Effector memory CD8-positive, alpha-beta T cell (primary cell): ENCODE measurements around the gene NPEPL1.

ENCODE experiments used
- ATAC-seq: fragments of 150-1000 bp; cut with Tn5 transposase; replicated peaks from 2 replicates; pipeline ENCODE4 v1.10.0; 2021; ENCODE audit warnings: mild to moderate bottlenecking, moderate library complexity
- DNase-seq, 3 experiments: peaks; one replicate each; pipeline ENCODE4 v3.0.0; 2021
- H3K27ac Mint-ChIP-seq, 2 donors: one replicate each; pipeline ENCODE4 v1.8.0; 2022; ENCODE audit warnings: mild to moderate bottlenecking in 2 of 2, mixed read lengths in 2 of 2, moderate library complexity in 2 of 2
- H3K27me3 Mint-ChIP-seq, 2 donors: one replicate each; pipeline ENCODE4 v1.8.0; 2022; ENCODE audit warnings: mixed read lengths in 2 of 2
- H3K36me3 Mint-ChIP-seq: one replicate; pipeline ENCODE4 v1.8.0; 2022; ENCODE audit warnings: mild to moderate bottlenecking, moderate library complexity, mixed read lengths; ENCODE audit not compliant: insufficient read depth
- H3K4me1 Mint-ChIP-seq, 2 donors: one replicate each; pipeline ENCODE4 v1.8.0; 2022; ENCODE audit warnings: low read depth in 2 of 2, mixed read lengths in 2 of 2
- H3K4me3 Mint-ChIP-seq, 2 donors: one replicate each; pipeline ENCODE4 v1.8.0; 2022; ENCODE audit warnings: mild to moderate bottlenecking in 2 of 2, mixed read lengths in 2 of 2, moderate library complexity in 2 of 2
- H3K9me3 Mint-ChIP-seq, 2 donors: one replicate each; pipeline ENCODE4 v1.8.0; 2022; ENCODE audit warnings: mixed read lengths in 2 of 2

The NPEPL1 gene

DNA sequence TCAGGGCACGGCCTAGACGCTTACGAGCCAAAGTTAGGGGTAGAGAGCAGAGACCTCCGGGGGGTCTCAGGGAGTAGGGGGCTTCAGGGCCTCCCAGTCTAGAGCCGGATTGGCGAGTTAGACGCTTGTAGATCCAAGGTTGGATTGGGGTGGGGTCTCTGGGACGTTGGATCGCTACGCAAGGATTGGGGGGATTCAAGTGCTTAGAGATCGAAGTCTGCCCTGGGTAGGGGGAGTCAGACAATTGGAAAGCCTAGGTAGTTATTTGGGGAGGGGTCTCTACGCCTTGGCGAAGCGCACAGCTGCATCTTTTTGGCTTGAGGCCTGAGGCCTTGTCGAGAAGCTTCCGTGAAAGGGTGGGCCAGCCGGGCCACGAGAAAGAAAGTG, 41.0 kb upstream of the NPEPL1 start:
- no peak for ATAC-seq
- peak overlapping the region; percentile 96 to 99 for H3K27ac Mint-ChIP-seq

DNA sequence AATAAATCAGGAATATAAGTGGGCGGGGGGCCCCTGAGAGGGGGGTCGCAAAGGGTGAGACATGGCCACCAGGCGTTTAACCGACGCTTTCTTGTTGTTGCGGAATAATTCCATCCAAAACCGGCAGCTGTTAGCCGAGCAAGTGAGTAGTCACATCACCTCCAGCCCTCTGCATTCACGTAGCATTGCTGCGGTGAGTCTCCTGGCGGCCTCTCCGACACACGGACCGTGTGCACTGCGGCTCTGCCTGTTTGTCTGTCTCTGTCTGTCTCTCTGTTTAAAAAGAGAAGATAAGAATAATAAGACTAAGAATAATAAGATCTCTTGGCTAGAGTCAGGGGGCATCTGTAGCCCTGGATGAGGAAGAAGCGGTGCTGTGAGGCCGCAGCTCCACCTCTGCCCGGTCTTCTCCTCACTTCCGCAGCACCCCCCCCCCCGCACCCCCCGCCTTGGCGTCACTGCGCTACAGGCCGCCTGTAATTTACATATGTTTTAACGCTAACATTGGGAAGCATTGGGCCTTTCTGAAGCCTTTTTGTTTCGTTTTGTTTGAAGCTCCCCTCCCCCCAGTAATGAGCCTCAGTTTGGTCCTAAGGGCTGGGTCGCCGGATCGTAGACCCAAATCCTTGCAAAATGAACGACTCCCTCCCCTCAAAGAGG, 40.5 kb upstream of the NPEPL1 start:
- Mint-ChIP-seq H3K27ac (peak overlapping the region; percentile 96 to 99), H3K27me3 (no peaks in the 10 kb centered on the region), H3K4me3 (peak overlapping the region; percentile 92 to 98), H3K4me1 (peaks cover 33 to 42% of the 10 kb centered on the region in 2 donors), H3K9me3 (no peaks in the 10 kb centered on the region), H3K36me3 (peaks cover 35% of the 10 kb centered on the region)
- ATAC-seq (peak; percentile 61), DNase-seq (peak; percentile 51 to 63 (median 56))

More for the DNA sequence above, 41.0 kb upstream of the NPEPL1 start:
- Mint-ChIP-seq H3K4me3 (peak overlapping the region; percentile 92 to 98), H3K27me3 (no peaks in the 10 kb centered on the region), H3K36me3 (peaks cover 35% of the 10 kb centered on the region), H3K4me1 (peaks cover 29 to 37% of the 10 kb centered on the region in 2 donors), H3K9me3 (no peaks in the 10 kb centered on the region)
- DNase-seq: peak in 2 of 3 experiments; percentile 12 to 13

DNA sequence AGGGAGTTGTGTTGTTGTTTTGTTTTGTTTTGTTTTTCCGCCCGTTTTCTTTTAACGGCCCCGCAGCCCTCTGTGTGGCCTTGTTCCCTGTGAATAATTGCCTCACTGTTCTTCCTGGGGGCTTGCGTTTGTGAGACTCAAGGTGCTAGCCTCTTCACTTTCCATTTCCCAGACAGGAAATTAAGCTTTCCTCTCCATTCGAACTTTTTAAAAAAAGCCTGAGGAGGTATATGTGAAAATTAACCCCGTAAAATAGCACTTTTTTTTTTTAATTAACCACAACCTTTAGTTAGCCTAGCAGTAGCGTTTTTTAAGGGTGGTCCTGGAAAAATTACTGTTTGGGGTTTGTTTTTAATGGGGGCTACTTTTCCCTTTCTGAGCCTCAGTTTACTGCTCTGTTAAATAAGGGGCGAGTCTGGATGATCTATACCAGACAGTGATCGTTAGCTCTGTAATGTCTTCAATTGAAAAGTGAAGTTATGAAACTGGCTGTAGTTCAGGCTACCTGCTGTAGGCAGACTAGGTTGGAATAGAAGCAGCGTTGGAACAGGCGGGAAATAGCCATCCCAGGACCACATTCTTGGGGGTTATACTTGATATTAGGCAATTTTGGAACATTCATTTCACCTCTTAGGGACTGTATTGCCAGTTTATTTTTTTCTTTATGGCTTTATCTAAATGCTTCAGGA, 39.9 kb upstream of the NPEPL1 start:
- DNase-seq (peak in 2 of 3 experiments; percentile 7 to 17), ATAC-seq (peak; percentile 30)
- peaks cover 39 to 49% of the 10 kb centered on the region in 2 donors for H3K4me1 Mint-ChIP-seq
- no peaks in the 10 kb centered on the region for H3K9me3 Mint-ChIP-seq
- peak overlapping the region; percentile 92 to 98 for H3K4me3 Mint-ChIP-seq
- peak overlapping the region; percentile 96 to 99 for H3K27ac Mint-ChIP-seq
- H3K27me3 Mint-ChIP-seq: no peaks in the 10 kb centered on the region
- H3K36me3 Mint-ChIP-seq: peaks cover 40% of the 10 kb centered on the region

DNA sequence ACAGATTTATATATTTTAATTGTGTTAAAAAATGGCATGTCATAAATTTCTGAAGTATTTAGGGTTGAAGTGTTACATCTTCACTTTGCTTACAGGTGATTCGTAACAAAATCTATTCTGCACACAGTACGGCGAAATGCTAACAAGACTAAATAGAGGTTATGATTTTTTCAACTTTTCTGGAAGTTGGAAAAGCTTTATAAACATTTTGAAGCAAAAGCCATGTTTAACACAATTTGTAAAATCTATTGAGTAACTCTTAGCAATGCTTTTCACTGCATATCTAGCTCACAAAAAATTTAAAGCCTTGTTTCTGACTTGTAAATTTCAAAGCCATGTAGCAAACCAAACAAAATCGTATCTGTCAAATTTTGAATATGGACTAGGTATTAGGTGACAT, 38.3 kb upstream of the NPEPL1 start:
- Mint-ChIP-seq H3K9me3 (no peaks in the 10 kb centered on the region), H3K4me1 (peaks cover 43 to 54% of the 10 kb centered on the region in 2 donors), H3K36me3 (peaks cover 42% of the 10 kb centered on the region), H3K4me3 (no peak overlapping the region), H3K27ac (no peak overlapping the region), H3K27me3 (no peaks in the 10 kb centered on the region)
- DNase-seq: no peak
- no peak for ATAC-seq

DNA sequence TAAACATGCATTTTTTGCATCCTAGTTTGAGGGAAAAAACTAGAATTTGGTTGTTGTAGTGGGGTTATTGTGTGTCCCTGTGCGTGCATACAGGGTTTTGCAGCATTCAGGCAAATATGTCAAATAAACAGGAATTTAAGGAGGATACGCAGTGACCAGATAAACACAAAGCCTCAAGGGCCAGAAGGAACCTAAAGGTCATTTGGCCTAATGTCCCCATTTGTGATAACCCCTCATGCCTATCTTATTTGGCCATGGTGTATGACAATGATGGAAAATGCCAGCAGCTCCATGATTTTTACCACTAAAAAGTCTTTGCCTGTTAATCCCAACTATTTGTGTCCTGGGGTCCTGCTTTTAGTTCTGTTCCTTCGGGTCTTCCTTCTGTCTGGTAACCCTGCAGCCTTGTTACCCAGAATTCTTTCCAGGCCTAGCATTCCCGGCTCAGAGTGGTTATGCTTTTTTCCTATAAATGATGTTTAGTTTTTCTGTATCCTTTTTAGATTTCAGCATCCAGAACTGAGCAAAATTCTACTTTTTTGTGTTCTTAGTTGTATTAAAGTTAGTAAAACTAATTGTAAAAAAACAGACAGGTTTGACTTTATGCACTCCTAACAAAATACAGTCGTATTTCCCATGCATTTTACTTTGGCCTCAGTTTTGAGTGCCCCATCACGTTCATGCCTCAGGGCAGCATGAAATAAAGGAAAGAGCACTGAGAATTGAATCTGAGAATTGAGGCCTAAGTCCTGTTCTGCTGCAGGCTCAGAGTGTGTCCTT, 37.1 kb upstream of the NPEPL1 start:
- H3K4me3 Mint-ChIP-seq: no peak overlapping the region
- no peaks in the 10 kb centered on the region for H3K27me3 Mint-ChIP-seq
- H3K4me1 Mint-ChIP-seq: peaks cover 49 to 66% of the 10 kb centered on the region in 2 donors
- ATAC-seq: no peak
- H3K27ac Mint-ChIP-seq: peak overlapping the region; percentile 69 to 83
- peaks cover 47% of the 10 kb centered on the region for H3K36me3 Mint-ChIP-seq
- DNase-seq: no peak
- H3K9me3 Mint-ChIP-seq: no peaks in the 10 kb centered on the region

DNA sequence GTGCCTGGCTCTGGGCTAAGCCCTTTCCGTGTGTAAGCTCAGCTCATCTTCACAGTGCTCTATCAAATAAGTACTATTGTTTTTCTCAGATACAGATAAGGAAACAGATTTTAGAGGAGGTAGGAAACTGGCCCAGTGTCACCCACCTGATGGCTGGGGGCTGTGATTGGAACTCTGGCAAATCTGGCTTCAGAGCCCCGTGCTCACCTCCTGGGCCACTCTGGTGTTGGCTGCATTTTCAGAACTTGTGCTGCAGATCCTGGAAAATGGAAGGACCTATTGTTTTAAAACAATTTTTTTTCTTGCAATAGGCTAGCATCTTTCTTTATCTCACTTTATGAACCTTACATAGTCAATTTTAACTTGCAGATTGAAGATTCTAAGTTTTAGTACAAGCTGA, 35.8 kb upstream of the NPEPL1 start:
- peak overlapping the region; percentile 72 to 83 for H3K27ac Mint-ChIP-seq

DNA sequence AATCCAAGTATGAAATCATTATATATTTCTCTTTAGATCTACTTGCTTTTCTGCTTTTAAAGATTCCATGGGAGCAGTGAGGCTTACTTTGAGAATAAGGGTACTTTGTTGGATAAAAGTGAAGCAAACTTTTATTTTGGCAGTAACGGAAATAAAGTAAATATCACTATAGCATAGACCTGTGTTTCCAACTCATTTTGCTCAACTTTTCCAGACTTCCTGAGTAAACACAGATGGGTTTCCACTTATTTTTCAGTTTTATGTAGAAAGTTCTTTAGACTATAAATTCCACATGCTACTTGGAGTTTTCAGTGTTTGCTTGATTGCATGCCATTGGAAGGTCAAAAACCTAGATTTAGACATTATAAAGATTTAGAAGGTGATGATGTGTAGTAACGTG, 35.3 kb upstream of the NPEPL1 start:
- Mint-ChIP-seq H3K27me3 (no peaks in the 10 kb centered on the region), H3K36me3 (peaks cover 44% of the 10 kb centered on the region), H3K4me1 (peaks cover 52 to 70% of the 10 kb centered on the region in 2 donors), H3K4me3 (peak overlapping the region; percentile 1 to 49), H3K9me3 (no peaks in the 10 kb centered on the region), H3K27ac (peak overlapping the region; percentile 1 to 83)
- ATAC-seq (no peak), DNase-seq (no peak)

More for the DNA sequence above, 35.8 kb upstream of the NPEPL1 start:
- Mint-ChIP-seq H3K27me3 (no peaks in the 10 kb centered on the region), H3K4me3 (peak overlapping the region; percentile 23 to 49), H3K36me3 (peaks cover 45% of the 10 kb centered on the region), H3K4me1 (peaks cover 48 to 65% of the 10 kb centered on the region in 2 donors), H3K9me3 (no peaks in the 10 kb centered on the region)
- DNase-seq (no peak), ATAC-seq (no peak)

DNA sequence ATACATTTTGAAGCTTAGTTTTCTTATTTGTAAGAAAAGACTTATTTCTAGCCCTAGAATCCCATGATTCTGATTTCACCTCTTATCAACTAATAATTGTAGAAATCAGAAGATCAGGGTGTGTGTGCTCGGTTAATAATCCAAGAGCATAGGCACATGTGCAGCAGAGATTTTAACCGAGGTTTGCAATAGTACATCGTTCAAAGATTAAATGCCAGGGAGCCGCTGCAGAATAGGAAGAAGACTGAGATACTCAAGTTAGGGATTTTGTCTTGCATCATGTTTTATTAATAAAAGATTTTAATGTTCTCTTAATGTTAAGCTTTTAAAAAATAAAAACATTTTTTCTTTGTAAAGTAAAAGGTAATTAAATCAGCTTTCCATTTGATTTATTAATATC, 34.6 kb upstream of the NPEPL1 start:
- H3K4me1 Mint-ChIP-seq: peaks cover 51 to 65% of the 10 kb centered on the region in 2 donors
- H3K36me3 Mint-ChIP-seq: peaks cover 36% of the 10 kb centered on the region
- H3K9me3 Mint-ChIP-seq: no peaks in the 10 kb centered on the region
- no peak for ATAC-seq
- DNase-seq: no peak
- H3K27ac Mint-ChIP-seq: peak overlapping the region; percentile 1 to 83
- H3K27me3 Mint-ChIP-seq: no peaks in the 10 kb centered on the region
- H3K4me3 Mint-ChIP-seq: peak overlapping the region in 1 of 2 donors; percentile 1

DNA sequence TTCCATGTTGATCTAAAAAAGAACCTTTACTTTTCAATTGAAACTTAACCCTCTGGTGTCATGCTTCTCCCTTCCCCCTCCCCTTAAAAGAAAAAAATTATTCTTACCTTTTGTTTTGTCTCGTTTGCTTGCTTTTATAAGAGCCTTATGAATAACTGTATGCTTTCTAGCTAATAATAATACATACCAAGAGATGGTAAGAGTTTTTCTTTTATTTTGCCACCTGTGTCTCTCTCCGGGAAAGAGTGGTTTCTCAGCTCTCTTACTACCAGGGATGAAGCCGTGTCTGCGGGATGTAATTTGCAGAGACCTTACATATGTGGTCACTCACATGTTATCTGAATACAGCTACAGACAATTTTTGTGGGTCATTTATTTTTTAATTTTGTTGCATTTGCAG, 33.8 kb upstream of the NPEPL1 start:
- ATAC-seq (no peak), DNase-seq (no peak)
- Mint-ChIP-seq H3K4me3 (peak overlapping the region in 1 of 2 donors; percentile 72), H3K4me1 (peaks cover 47 to 66% of the 10 kb centered on the region in 2 donors), H3K9me3 (no peaks in the 10 kb centered on the region), H3K36me3 (peaks cover 35% of the 10 kb centered on the region), H3K27me3 (no peaks in the 10 kb centered on the region), H3K27ac (peak overlapping the region; percentile 93 to 97)

DNA sequence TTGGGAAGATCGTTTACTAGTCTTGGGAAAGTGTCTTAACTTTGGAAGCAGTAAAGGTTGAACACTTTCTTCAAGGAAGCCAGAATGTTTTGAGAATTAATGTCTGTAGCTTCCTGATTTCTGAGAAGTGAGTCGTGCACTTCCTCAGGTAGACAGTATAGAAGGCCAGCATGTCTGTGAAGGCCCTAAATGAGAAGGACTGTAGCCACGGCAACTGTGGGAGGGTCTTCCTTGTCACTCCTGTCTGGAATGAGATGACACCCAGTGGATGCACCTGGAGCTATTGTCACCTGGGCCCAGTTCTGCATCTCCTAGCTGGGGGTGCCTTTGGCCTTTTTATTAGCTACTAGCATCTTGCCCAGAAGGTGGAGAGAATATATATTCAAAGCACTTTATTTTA, 32.8 kb upstream of the NPEPL1 start:
- peak overlapping the region; percentile 93 to 97 for H3K27ac Mint-ChIP-seq
- H3K4me1 Mint-ChIP-seq: peaks cover 47 to 68% of the 10 kb centered on the region in 2 donors
- H3K36me3 Mint-ChIP-seq: peaks cover 32% of the 10 kb centered on the region
- no peaks in the 10 kb centered on the region for H3K27me3 Mint-ChIP-seq
- H3K9me3 Mint-ChIP-seq: no peaks in the 10 kb centered on the region
- ATAC-seq: peak; percentile 28
- peak overlapping the region; percentile 72 to 76 for H3K4me3 Mint-ChIP-seq
- DNase-seq: no peak

DNA sequence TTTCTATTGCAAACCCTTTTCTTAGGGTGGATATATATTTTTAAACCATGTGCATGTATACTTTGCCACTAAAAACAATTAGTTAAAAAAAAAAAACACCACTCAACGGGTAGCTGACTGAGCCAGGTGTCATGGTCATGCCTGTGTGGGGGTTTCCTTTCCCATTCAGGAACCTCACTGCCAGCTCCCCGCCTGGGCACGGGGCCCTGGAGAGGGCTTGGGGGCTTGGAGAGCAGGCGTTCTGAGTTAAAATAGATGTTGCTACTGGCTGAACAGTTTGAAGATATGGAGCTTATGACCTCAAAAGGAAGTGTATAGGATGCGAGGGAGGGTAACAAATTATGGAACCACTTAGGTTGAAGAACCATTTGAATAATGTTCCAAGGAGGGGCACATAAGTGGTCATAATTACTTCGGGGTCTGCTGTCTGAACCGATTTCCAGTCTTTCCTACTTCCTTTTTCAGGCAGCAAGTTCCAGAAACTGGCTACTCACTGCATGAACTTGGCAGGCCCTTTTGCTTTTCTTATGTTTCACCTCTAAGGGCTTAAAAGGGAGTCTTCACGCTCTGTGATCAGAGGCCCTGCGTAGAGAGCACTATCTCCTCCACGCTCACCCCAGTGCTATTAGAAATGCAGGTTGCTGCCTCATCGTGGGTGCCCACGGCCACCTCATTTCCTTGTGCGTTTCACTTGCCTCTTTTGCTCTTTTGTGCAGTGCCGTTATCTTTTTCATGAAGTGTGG, 31.6 kb upstream of the NPEPL1 start:
- Mint-ChIP-seq H3K36me3 (peaks cover 30% of the 10 kb centered on the region), H3K27me3 (no peaks in the 10 kb centered on the region), H3K4me1 (peaks cover 46 to 71% of the 10 kb centered on the region in 2 donors), H3K4me3 (peak overlapping the region; percentile 36 to 70), H3K27ac (peak overlapping the region; percentile 93 to 97), H3K9me3 (no peaks in the 10 kb centered on the region)
- peak in 1 of 3 experiments; percentile 18 for DNase-seq
- ATAC-seq: peak; percentile 85

DNA sequence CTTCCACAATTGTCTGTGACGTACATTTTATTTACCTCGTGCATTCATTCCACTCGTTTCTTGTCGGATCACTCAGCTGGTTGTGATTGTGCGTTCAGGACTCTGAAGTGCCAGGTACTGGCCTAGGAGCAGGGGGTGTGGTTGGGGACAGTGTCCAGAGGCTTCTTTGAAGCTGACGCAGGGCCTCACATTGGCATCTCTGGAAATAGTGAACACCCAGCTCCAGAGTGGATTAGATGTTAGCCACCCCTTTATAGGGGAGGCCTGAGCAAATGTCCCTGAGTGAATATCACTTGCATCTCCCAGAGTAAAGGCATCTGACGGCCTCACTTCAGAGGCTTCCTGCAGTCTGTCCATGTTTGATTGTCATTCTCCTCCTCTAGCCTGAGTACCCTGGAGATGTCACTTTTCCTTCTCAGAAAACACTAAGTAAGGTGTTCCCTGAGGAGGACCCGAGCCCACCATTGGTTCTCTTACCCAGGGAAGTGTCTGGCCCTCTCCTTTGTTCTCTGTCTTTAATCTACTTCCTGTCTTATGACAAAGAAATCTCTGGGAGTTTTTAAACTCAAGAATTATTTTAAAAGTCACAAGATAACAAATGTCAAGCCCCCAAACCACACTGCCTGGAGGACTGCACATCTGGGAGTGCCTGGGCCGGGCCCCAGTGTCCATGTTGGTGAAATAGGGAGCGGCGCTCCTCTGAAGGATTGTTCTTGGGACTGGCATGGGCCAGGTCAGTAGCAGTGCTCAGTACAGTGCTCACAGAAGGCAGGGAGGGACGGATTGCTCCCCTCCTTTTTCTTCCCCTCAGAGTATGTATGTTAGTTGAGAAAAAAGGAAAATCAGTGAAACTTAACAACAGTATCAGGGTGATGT, 30.8 kb upstream of the NPEPL1 start:
- Mint-ChIP-seq H3K4me3 (peak overlapping the region; percentile 36 to 70), H3K27me3 (no peaks in the 10 kb centered on the region), H3K9me3 (no peaks in the 10 kb centered on the region), H3K36me3 (peaks cover 33% of the 10 kb centered on the region), H3K27ac (peak overlapping the region; percentile 93 to 97), H3K4me1 (peaks cover 38 to 70% of the 10 kb centered on the region in 2 donors)
- ATAC-seq (peak; percentile 4), DNase-seq (no peak)
